ENCODE results near the gene FAM204A. TPM values are rescaled to one million over a fixed set of nuclear protein-coding genes. Genes with fewer than 3 reads are reported as not detected.
A peak's percentile ranks its signal among the peaks of the same experiment; 100 is the strongest.

FAM204A gene
- total RNA-seq, result 10 to 100 TPM; 73.6 to 82.6 TPM
- long read RNA-seq, donor 1, full-length matches to known transcripts, result 16 of 19 reads
- long read RNA-seq, donor 1, partial matches to known transcripts, result 1 of 19 reads
- long read RNA-seq, donor 1, other reads (novel, unspliced or antisense), result 2 of 19 reads
- long read RNA-seq, donor 2, full-length matches to known transcripts, result 49 of 65 reads
- long read RNA-seq, donor 2, partial matches to known transcripts, result 7 of 65 reads
- long read RNA-seq, donor 2, other reads (novel, unspliced or antisense), result 9 of 65 reads

DNA sequence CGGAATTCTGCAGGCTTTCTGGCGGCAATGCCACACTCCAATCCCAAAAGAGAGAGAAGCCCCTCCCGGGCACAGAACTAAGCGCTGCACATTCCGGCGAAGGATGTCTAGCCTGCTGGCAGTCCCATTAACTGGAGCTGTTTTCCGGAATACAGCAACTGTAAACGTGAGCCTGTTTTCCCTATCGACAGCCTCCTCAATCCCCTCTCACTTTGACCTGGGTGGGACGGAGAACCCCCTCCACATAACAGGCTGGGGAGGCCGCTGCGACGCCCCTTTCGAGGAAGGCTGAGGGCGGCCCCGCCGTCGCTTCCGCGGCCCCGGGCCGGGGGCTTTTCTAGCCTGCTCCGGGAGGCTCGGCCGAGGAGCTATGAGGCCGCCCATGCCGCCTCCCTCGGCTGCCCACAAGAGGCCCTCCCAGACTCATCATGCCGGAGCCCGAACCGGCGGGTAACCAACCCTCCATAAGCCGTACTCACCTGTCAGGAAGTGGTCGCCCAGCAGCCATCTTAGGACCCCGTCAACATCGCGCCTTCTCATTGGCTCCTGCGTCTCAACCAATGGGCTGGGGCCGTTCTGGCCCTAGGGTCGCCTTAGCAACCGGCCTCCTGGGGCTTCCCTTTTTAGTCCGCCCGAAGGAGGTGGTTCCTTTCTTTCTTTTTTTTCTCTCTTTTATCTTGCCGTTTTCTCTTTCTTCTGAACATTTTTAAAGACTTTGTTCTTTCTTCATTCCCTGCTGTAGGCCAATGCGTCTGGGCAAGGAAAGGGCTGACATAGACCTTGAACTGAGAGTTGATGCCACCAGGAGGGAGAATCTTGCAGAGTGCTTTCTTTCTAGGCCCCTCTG, at the start of gene FAM204A:
Gene FAM204A (minus strand): TSS at position 534 of the 847 bp plus-strand sequence. CDS start 5,909 bp downstream, outside the sequence.
- intact Hi-C loops (cut with DNase I), result no loop called here
- peak; percentile 98 for DNase-seq (ENCODE audit: low spot score)

GRCh38 chr10:118383699-118384098, 41.6 kb upstream of the FAM204A start:
- DNase-seq (ENCODE audit: low spot score), result no peak
- intact Hi-C loops (cut with DNase I), result no loop called here

- DNase-seq (ENCODE audit: low spot score), result no peak
- intact Hi-C loops (cut with DNase I), result no loop called here
These were observed 41.1 kb upstream of the FAM204A start for GRCh38 chr10:118383063-118383689.

DNA sequence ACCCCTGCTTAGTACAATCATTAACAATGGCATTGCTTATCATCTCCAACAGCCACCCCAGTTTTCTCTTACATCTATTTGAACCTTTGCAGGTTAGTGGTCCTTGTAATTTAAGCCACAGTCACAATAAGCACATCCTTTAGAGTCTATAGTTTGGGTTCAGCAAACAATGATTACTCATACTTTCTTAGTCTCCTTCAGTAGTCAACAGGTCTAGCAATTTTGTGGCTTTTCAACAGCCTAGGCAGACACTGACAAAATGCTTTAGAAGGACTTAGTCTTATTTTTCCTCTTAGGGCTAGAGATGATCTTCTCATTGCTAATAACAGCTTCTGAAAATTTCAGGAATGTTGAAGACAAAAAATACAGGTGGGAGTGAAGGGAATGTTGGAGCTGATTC, 32.3 kb upstream of the FAM204A start:
- intact Hi-C loops (cut with DNase I), result no loop called here
- DNase-seq (ENCODE audit: low spot score), result no peak

DNA sequence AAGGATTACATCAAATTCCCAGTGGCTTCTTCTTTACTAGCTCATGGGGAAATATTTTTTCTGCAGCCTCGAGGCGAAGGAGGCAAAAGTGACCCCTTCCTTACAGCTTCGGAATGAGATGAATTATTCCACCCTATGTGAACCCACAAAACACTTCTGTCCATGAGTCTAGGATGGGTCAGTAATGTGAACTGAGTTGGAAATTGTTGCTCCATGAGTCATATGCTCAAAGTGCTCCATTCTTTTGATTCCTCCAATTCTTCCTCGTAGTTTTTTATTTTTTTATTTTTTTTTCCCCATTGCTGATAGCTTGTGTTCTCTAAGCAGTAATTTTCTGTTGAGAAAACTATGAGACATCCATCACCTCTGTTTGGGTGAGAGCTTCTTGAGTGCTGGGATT, 31.7 kb upstream of the FAM204A start:
- intact Hi-C loops (cut with DNase I), result no loop called here
- DNase-seq (ENCODE audit: low spot score), result no peak

DNA sequence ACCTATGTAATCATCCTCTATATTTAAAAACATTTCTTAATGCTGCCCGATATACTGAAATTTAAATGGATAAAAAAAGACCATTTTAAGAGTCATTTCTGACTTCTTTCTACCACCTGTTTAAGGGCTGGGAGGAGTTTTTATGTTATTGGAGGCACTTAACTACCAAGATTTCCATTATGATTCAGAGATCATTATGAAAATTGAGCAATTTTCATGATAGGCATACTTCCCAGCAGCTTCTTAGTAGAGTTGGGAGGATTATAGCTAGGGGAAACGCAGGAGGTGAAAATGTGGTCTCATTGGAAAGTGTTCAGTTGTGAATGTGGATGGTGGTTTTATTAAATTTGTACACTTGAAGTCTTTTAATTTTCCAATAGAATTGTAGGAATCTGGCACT, 28.4 kb upstream of the FAM204A start:
- DNase-seq (ENCODE audit: low spot score), result no peak
- intact Hi-C loops (cut with DNase I), result no loop called here

DNA sequence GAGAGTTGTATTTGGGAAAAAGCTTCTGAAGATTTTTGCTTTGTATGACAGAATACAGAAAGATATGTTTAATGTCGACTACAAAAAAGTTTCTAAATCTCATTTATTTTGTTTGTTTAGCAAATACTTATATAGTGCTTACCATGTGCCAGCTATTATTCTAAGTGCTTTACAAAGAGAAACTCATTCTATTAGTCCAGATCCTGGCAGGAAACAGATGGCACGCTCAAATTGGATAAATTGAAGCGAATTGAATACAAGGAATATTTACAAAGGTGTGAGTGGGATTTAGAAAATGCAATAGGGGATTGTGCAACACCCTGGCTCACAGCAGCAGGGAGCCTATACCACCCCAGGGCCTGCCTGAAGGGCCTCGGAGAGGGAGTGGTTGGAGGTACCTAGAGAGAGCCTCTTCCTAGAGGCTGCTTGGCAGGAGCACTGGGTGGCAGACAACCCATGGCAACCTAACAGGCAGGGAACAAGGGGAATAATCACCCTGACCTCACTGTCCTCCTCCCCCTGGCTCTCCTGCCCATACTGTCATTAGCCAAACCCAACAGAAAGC, 27.6 kb upstream of the FAM204A start:
- intact Hi-C loops (cut with DNase I), result no loop called here
- DNase-seq (ENCODE audit: low spot score), result no peak

- DNase-seq (ENCODE audit: low spot score), result no peak
- intact Hi-C loops (cut with DNase I), result no loop called here
These were observed 23.6 kb upstream of the FAM204A start for GRCh38 chr10:118365702-118366101.

DNA sequence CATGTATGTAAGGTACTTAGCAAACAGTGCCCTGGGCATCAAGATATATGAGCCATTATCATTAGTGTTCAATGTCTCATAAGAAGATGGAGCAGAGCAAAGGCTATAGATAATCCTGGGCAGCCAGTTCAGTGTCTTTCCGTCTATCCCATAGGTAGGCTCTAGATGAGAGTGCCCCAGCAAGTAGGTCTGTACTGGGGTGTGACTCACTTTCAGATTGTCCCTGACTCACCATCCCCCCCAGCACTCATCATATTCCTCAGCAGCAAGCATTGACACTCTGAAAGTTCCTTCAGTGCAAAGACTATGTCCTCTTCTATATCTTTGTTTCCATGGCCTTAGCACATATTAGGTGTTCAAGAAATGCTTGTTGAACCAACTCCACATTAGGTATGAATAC, 20.0 kb upstream of the FAM204A start:
- no peak for DNase-seq (ENCODE audit: low spot score)
- intact Hi-C loops (cut with DNase I), result no loop called here

DNA sequence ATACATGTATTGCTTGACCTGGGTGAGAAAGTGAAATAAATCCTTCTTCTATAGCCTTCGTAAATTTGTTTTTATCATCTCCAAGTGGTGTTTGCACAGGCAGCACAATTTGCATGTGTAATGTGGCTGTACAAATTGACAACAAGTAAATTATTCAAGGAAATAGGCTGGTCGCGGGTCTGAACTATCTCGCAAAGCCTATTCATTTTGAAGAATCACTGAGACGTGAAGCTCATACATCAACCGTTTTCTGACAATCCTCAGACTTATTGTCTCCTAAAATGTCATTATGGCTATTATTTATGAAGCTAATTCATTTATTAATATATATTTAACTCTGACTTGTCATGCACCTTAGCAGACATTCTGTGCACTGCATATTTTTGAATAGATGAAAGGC, 16.2 kb upstream of the FAM204A start:
- intact Hi-C loops (cut with DNase I), result no loop called here
- no peak for DNase-seq (ENCODE audit: low spot score)

- DNase-seq (ENCODE audit: low spot score), result no peak
- intact Hi-C loops (cut with DNase I), result no loop called here
These were observed 15.7 kb upstream of the FAM204A start for GRCh38 chr10:118357841-118358240.

DNA sequence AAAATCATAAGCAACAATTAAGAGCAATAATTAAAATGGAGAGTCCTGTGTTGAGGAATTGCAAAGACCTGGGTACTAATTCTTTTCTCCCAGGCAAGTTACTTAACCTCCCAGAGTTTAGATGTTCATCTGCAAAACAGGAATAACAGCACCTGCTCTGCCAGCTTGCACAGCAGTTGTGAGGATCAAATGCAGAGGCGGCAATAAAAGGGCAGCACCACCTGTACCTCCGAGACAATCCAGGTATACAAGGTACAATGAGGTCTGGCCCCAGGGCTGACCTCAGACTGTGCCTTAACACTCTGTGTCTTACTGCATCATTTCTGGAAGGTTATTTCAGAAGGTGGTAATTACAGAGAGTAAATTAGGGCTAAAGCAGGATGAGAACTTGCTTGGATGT, 14.5 kb upstream of the FAM204A start:
- intact Hi-C loops (cut with DNase I), result no loop called here
- no peak for DNase-seq (ENCODE audit: low spot score)

DNA sequence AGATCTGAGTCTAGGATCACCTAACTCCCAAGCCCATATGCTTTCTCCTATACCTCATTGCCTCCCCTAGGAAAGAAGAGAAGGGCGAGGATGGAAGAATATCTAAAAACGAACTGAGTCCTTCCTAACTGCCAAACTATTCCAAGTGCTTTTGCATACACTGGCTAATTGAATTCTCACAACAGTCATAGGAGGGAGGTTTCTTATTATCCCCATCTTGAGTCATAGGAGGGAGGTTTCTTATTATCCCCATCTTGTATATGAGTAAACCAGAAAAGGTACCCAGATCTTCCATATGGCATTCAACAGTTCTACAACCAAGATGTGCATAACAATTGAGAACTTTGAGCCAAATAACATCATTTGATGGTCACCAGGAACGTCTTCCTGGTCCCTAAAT, 13.1 kb upstream of the FAM204A start:
- no peak for DNase-seq (ENCODE audit: low spot score)
- intact Hi-C loops (cut with DNase I), result no loop called here

GRCh38 chr10:118349235-118349634, 7.1 kb upstream of the FAM204A start:
- no peak for DNase-seq (ENCODE audit: low spot score)
- intact Hi-C loops (cut with DNase I), result no loop called here

- intact Hi-C loops (cut with DNase I), result no loop called here
- no peak for DNase-seq (ENCODE audit: low spot score)
These were observed 1.4 kb upstream of the FAM204A start for GRCh38 chr10:118343549-118343948.

GRCh38 chr10:118343115-118343514, 991 bp upstream of the FAM204A start:
- intact Hi-C loops (cut with DNase I), result no loop called here

DNA sequence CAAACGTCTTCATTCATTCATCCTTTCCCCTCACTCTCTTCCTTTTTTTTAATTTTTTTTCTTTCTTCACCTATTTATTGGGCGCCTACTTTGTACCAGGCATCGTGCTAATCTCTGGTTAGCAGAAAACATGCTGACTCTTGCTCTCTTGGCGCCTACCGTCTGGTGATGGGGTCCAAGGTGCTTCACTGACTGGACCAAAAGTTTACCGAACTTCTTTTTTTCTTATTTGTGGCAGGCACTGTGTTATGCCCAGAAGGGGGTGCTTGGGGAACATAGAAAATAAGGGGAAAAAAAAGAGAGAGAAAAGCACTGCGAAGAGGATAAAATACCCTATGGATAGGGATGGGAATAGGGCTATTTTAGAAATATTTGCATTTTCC, 505 bp upstream of the FAM204A start:
- intact Hi-C loops (cut with DNase I), result no loop called here

More at GRCh38 chr10:118343115-118343514, 991 bp upstream of the FAM204A start:
- no peak for DNase-seq (ENCODE audit: low spot score)

GRCh38 chr10:118340486-118340885, 1.6 kb downstream of the FAM204A start:
- intact Hi-C loops (cut with DNase I), result no loop called here
- DNase-seq (ENCODE audit: low spot score), result no peak

More for the DNA sequence above, 505 bp upstream of the FAM204A start:
- DNase-seq (ENCODE audit: low spot score), result no peak

GRCh38 chr10:118339111-118339510, 3.0 kb downstream of the FAM204A start:
- intact Hi-C loops (cut with DNase I), result no loop called here
- no peak for DNase-seq (ENCODE audit: low spot score)

DNA sequence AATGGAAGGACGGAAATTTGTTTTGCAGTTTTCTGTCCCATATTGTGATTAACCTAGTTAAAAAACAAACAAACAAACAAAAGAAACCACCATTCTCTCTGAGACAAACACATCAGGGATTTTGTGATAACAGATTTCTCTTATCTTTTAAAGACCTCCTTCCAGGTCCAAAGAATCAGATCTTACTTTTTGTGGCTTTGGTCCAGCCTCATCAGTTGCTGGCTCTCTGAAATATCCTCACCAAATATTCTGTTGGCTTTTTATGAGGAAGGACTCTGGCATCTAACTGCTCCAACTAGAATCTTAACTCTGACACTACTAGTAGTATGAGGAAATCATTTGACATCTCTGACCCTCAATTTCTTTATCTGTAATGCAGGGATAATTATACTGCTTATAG, 4.8 kb downstream of the FAM204A start:
- intact Hi-C loops (cut with DNase I), result no loop called here
- DNase-seq (ENCODE audit: low spot score), result no peak

Data from posterior vena cava (tissue), 2 donors.